Fibroblast of gingiva (primary cell): ENCODE measurements around the gene ASB6.
"Not testable (repeated sequence)": the region's sequence is repeated elsewhere in the genome, so short reads cannot be mapped to it uniquely, and the experiment has no call there.

Experiments used
- DNase-seq: peaks from one replicate; pipeline ENCODE4 v3.0.0-alpha.2; 2011; ENCODE audit warnings: low read depth

The ASB6 gene

DNA sequence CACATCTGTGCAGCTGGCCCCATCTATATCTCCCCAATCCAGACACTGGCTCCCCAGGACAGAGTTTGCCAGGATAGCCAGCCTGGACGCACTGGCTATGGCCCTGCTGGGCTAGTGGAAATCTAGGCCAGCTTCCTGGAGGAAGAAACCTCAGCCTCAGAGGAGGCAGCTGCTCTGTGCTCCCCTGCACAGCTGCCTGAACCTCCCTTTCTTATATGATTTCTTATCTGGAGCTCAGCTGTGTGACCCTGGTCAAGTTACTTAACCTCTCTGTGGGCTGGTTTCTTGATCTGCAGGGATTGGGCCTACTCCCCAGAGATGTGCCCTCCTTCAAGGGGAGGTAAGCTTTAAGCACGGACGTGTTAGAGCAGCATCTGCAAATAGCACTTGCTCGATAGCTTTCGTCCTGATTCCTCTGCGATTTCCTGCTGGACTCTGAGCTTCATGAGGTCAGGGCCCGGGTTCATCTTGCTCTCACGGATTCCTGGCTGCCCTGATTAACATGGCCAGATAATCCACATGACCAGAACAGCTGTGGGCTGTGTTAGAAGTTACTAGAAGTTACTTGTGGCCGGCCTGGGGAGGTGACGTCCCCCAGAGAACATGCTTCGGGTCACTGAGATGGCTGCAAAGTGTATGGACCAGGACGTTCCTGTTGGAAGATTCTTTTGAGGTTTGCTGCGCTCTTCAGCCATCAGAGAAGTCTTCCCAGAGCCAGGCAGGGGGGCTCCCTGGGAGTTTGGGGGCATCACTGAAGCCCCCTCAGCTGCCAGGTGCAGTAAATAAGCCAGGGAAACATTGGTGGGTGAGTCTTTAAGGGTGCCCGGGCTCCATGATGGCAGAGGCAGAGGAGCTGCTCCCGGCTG, 35.6 kb downstream of the ASB6 start:
- no peak for DNase-seq

DNA sequence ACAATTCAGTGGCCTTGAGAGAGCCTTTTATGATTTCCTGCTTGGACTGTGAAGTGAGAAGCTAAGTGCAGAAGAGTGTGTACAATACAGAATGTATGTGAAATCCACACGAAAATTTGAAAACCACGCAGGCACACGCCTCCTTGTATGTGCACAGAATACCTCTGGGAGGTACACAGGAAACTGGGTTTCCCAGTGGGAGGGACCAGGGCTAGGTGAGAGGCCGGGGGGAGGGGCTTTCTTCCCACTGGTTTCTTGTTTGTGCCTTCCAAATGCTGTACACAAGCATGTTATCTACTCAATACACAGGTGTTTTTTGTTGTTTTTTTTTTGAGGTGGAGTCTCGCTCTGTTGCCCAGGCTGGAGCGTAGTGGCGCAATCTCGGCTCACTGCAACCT, 37.2 kb downstream of the ASB6 start:
- DNase-seq = no peak

DNA sequence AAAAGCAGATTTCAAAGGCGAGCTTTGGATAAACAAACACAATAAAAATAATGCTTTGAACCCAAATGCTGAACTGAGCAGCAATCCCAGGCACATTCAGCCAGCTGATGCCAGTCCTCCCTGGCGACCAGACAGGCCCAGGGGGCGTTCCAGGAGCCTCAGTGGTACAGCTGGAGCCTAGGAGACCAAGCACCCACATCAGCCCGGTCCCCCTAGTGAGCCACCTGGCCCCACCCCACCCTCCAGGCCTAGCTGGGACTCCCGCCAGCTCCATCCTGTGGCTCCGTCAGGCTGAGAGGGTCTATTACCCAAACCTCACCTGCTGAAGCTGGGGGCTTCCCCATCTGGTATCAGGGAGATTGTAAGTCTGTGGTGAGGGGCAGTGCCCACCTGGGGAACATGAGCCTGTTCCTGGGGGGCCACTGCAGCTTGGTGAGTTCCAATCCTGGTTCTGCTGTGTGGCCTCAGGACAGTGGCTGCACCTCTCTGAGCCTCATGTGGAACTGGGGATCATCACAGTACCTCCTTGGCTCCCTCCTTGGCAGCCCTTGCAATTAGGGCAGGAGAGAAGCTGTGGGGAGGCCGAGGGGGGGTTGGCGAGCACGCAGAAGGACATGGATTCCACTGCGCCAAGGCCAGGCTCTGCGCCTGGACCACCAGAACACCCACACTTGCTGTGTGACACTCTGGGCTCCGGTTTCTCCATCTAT, 37.7 kb downstream of the ASB6 start:
- no peak for DNase-seq

DNA sequence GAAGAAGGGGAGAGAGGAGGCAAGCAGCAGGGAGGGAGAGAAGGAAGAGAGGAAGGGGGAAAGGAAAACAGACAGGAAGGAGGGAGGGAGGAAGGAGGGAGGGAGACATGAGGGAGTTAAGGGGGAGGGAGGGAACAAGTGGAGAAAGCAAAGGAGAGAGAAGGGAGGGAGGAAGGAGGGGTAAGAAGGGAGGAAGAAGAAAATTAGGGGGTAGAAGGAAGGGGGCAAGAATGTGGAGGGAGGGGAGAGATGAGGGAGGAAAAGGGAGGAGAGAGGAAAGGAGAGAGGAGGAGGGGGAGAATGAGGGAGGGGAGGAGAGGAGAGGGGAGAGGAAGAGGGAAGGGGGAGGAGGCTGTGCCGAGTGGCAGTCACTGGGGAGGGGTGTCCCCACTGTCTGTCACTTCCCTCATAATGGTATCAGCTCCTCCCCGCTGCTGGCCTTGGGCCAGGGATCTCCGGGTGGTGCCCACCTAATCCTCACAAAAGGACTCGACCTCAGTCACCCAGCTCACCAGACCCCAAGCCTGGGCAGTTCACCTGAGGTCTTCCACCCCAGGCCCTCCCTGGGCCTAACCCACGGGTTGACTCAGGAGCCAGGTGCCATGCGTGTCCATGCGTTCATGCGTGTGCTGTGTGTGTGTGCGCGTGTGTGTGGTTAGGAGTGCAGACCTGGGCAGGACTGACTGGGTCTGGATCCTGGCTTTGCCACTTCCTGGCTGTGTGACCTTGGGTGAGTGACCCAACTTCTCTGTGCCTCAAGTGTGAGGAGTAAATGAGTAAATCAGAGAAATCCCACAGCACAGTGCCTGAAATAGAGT, 39.1 kb downstream of the ASB6 start:
- no peak for DNase-seq

DNA sequence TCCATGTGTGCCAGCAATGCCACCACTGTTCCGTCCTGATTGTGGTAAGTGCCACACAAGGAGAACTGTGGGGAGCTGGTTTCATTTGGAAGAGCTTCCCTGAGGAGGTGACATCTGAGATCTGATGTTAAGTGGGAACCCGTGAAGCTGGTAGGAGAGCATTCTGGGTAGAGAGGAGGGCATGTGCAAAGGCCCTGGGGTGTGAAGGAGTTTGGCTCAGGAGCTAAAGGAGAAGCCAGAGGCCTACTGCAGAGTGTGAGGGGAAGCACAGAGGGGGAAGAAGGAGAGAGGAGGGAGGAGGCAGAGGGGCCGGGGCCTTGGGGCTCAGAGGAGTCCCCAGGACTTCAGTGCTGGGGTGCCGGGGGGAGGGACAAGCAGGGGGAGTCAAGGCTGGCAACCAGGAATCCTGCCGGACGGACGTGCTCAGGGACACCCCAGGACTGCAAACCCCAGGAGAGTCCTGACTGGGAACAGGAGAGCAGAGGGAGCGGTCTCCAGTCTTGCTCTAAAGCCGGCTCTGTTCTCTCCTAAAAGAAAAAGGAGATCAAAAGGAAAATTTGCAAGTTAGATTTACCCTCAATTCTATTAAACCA, 40.8 kb downstream of the ASB6 start:
- no peak for DNase-seq

DNA sequence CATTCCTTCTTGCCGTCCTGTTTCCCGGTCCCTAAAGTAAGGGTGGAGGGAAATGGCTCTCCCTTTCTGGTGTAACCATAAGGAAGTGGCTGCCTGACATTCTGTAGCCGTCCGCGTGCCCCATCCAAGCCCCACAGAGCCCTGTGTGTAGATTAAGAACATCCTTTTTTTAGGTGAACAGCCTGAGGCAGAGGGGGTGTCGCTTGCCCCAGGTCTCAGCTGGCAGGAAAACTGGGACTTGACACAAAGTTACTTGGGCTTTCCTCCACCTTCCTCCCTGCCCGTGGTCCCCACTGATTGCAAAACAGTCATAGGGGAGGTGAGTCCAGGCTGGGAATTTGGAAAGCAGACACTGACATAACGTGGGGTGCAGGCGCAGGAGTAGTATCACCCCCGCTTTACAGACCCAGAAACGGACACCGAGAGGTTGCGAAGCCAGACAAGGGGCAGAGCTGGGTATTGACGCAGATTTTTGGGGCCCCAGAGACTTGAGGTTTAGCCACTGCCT, 43.8 kb downstream of the ASB6 start:
- no peak for DNase-seq

DNA sequence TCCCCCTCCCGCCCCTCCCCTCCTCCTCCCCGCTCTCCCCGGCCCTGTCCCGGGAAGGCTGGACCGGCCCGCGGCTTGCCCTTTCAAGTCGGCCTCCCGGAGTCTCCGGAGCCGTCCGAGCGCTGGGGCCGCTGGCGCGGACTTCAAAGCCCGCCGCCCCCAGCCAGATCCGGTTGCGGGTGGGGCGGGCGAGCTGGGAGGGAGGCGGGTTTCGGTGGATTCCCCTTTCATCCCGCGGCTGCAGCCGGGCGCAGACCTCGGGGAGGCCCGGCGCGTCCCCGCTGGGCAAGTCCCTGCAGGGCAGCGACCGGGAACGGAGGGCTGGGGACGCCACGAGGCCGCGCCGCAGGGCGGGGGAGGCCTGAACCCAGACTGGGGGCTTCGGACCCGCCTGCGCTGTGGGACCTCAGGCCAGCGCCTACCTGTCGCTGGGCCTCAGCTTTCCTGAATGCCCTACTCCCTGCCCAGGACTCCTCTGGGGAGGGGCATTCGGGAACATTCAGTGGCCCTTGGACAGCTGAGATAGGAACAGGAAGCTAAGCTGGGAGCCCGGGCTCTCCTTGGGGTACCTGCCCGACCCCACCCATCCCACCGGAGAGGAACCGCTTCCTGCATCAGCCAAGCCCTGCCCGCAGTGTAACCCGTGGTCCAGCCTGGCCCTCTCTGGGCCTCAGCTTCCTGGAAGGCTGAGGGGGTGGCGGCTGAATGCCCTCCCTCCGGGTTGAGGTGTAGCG, 44.4 kb downstream of the ASB6 start:
- peak; percentile 70 for DNase-seq

DNA sequence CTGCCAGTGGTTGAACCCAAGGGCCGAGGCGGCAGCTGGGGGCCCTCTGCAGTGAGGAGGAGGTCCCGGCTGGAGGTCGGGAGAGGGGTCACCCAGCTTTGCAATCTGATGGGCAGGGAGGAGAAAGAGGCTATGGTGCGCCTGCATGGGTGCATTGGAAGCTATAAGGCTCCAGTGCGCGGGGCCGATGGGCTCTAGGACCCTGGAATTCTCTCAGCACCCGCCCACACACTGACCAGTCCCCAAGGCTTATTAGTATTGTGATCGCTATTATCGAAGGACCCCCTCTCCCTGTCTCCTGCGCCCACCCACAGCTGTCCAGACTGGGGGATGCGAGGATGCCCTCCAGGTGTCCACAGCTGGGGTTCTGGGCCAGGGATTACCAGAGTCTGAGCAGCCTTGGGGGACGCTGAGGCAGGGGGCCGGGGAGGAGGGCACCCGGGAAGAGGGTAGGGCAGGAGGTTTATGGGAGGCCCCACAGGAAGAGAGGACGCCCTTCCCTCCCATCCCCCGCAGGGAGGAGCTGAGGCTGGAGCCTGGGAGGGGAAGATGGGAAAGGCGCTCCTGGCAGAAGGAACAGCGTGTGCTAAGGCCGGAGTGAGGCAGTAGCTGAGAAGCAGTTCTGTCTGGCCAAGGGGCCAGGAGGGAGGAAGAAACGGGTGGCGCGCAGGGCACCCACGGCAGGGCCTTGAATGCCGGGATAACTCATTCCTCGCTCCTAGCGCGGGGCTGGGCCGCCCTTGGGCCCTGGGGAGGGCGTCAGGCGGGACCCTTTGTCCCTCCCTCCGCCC, 45.2 kb downstream of the ASB6 start:
- peak; percentile 76 for DNase-seq

DNA sequence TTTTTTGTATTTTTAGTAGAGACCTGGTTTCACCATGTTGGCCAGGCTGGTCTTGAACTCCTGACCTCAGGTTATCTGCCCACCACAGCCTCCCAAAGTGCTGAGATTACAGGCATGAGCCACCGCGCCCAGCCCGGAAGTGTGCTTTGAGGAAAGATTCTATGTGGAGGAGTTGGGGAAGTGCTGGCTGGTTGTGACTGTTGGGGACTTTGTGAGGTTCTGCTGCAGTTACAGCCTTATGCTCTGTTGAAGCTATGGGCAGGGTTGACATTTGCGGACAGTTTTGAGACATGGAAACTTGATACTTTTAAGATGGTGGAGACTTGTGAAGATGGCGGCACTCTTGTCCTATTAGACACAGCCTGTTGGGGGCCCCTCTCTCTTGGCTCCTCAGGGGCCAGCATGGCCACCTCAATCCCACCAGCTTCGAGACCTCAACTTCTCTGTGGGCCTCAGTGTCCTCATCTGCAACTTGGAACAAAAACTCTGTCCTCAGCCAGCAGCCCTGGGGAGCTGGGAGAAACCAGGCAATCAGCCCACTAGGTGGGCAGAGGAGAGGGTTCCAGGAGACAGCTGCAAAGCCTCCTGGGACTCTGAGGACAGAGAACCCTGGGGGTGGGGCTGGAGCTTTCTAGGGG, 45.9 kb downstream of the ASB6 start:
- DNase-seq = no peak

DNA sequence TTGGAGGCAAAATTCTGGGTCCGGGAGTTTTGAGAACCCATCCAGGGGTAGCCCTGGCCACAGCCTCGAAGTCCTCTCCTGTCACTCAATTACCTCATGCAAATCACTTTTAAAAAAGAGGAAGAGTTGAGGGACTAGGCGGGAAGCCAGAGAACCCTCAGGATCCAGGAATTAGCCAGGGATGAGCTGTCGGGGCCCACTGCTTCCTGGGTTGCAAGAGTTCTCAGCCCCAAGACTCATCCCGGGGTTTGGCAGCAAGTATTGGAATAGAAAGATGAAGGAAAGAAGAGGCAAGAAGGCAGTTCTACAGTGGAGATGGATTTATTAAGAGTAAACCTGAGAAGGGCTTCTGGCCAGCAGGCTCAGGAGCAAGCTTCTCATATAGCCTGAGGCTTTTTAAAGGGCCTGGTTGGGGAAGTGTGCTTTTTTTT, 46.6 kb downstream of the ASB6 start:
- DNase-seq = no peak

DNA sequence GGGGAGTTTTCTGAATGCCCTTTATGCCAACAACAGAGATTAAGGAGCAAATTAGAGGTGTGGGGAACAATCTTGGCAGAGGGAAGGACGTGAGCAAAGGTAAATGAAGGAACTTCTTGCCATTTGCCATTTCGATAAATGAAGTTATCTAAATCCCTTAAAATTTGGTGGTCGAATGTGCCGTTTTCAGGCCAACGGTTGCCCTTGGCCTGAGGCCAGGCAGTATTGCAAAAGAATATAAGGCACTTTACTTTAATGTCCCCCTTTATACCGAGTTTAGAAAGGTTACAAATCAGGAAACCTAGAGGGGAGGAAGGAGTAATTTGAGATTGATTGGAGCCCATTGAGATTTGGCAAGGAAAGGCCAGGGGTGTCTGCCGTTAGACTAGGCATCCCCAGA, 47.3 kb downstream of the ASB6 start:
- DNase-seq = no peak

DNA sequence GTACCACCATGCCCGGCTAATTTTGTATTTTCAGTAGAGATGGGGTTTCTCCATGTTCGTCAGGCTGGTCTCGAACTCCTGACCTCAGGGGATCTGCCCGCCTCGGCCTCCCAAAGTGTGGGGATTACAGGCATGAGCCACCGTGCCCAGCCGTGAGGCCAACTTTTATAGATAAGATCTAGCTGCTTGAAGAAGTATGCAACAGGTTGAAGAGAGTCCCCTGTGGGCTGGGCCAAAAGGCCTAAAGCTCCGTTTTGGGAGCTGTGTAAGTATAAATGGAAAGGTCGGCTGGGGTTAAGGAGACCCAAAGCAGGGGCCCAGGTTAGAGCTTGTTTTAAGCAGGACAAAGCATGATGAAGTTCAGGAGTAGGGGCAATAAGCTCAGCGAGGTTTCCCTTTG, 49.2 kb downstream of the ASB6 start:
- DNase-seq = not testable (repeated sequence)

DNA sequence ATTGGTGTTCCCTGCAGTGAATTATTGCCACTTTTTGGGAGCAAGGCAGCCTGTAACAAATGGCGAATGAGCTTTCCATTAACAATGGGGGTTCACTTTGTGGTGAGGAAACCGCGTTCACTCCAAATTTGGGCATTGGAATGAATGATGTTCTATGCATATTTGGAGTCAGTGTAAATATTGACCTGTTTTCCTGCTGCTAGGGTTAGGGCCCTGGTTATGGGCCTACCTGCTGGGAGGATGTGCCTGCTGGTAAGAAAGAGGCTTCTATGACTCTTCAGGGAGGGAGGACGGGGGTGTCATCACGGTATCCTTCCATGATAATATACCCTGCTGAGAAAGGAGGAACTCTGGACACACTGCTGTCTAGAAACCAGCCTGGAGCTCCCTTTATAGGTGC, 50.0 kb downstream of the ASB6 start:
- no peak for DNase-seq

DNA sequence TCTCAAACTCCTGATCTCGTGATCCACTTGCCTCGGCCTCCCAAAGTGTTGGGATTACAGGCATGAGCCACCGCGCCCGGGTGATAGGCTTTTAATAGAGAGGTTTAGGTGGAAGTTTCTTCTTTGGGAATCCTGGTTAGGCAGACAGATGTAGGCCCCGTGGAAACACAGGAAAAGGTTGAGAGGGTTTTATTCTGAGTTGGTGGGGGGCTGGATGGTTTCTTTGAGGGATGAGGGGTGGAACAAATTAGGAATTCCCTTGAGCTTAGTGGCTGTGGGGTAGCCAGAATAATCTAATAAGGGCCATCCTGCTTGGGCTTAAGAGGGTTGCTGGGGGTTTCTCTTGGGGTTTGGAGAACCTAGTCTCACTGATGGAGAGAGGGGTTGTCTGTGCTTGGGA, 51.5 kb downstream of the ASB6 start:
- DNase-seq = no peak

DNA sequence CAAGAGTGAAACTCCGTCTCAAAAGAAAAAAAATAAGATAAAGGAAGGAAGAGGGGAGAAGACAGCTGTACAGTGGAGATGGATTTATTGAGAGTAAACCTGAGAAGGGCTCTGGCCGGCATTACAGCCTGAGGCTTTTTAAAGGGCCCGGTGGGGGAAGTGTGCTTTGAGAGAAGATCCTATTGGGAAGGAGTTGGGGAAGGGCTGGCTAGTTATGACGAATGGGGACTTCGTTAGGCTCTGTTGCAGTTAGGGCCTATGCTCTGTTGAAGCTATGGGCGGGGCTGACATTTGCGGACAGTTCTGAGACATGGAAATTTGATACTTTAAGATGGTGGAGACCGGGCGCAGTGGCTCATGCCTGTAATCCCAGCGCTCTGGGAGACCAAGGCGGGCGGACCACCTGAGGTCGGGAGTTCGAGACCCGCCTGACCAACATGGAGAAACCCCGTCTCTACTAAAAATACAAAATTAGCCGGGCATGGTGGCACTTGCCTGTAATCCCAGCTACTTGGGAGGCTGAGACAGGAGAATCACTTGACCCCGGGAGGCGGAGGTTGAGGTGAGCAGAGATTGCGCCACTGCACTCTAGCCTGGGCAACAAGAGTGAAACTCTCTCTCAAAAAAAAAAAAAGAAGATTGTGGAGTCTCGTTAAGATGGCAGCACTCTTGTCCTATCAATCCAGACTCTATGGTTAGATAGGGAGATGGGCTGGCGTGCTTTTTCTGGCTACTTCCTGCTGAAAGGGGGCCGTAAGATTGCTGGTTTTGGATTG, 54.3 kb downstream of the ASB6 start:
- DNase-seq = peak; percentile 77

DNA sequence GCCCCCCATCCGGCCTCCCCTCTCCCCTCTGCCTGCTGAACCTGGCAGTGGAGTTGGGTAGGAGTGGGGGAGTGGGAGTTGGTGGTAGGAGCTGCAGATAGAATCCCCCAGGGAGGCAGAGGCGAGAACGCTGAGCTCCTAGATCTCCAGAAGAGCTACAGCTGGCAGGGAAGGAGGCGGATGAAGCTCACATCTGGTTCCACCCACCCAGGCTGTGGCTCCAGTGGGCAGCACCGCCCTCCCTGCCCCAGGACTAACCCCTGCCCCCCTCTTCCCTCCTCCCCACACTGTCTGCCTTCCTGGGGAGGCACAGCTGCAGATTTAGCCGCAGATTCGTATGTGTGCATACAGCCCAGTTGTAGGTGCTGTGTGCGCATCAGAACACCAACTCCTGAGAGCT, 55.3 kb downstream of the ASB6 start:
- DNase-seq = no peak

DNA sequence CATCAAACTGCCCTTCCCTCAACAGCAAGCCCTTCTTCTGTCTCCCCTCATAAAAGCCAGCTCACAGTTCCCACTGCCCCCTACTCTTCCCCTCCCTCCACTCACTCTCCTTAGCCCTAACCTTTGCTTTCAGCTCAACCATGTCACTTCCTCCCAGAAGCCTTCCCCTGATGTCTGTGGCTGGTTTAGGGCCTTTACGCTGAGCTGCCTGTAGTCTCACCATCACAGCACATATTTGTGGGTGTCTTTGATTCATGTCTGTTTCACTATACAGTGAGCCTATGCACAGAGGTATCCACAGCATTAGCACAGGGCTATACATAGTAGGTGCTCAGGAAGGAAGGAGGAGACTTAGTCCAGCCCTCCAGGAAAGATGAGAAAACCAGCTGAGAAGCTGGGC, 55.7 kb downstream of the ASB6 start:
- DNase-seq = no peak

DNA sequence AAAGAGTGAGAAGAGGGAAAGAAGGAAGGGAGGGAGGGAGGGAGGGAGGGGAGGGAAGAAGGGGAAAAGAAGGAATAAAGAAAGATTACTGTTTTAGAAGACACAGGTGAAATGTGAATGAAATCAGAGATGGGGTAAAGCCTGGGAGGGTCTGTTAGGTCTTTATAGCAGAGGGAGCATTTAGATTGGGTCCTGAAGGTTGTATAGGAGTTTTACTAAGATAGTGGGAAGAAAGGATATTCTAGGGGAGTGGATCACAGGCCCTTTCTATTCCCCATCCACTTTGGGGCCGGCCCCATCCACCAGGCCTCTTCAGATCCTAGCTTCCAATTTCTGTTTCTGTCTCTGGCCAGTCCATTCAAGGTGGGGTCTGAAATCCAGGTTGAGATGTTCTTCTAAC, 56.6 kb downstream of the ASB6 start:
- DNase-seq = no peak
